Activated CD4-positive, alpha-beta T cell treated with anti-CD3 and anti-CD28 coated beads, Interleukin-2, amount 10 ng/mL, durations not matched to agents 24 days and 14 days (primary cell): ENCODE data around the gene PCID2. TPM values are rescaled to one million over a fixed set of nuclear protein-coding genes. Genes with fewer than 3 reads are reported as not detected.

ENCODE experiments used
- DNase-seq: peaks from one replicate; pipeline ENCODE4 v3.0.0; 2022
- H3K27ac Mint-ChIP-seq: one replicate; pipeline ENCODE4 v1.8.0; 2022; ENCODE audit warnings: mild to moderate bottlenecking, mixed read lengths
- H3K27me3 Mint-ChIP-seq: one replicate; pipeline ENCODE4 v1.8.0; 2022; ENCODE audit warnings: mixed read lengths
- H3K36me3 Mint-ChIP-seq: one replicate; pipeline ENCODE4 v1.8.0; 2022; ENCODE audit warnings: low read depth, mild to moderate bottlenecking, mixed read lengths
- H3K4me1 Mint-ChIP-seq: one replicate; pipeline ENCODE4 v1.8.0; 2021; ENCODE audit warnings: mixed read lengths
- H3K4me3 Mint-ChIP-seq: one replicate; pipeline ENCODE4 v1.8.0; 2022; ENCODE audit warnings: mild to moderate bottlenecking, moderate library complexity, mixed read lengths
- H3K9me3 Mint-ChIP-seq: one replicate; pipeline ENCODE4 v1.8.0; 2021; ENCODE audit warnings: mixed read lengths
- intact Hi-C: fragments of 100-400 bp; cut with micrococcal nuclease; formaldehyde crosslinking; loops from one replicate; pipeline ENCODE4 v1.15.1; 2023
- total RNA-seq: library from RNA; stranded (reverse); gene quantifications from 2 replicates; pipeline ENCODE4 v1.2.3, GENCODE V29; 2022

Gene PCID2
- total RNA-seq, 1 donor from 2014 or later = 87.1 TPM

DNA sequence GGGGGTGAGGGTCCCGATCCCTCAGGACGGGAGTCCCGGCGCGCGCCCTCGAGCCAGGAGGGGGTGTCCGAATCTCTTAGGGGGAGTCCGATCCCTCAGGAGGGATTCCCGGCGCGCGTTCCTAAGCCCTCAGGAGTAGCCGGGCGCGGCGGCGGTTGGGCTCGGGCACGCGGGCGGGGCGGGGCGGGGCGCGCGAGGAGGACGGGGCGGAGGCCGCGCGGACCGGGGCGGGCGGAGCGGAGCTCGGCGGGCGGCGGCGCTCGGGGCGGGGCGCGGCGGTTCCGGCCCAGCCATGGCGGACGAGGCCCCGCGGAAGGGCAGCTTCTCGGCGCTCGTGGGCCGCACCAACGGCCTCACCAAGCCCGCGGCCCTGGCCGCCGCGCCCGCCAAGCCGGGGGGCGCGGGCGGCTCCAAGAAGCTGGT is 878 bp upstream of the PCID2 start, which contains the start of gene CUL4A:
CUL4A (plus strand) TSS at position 278 of the 423 bp plus-strand sequence; CDS start at position 293, 15 bp downstream.
- Mint-ChIP-seq H3K4me3 (peak within 1 kb of the TSS; percentile 89), H3K27ac (peak within 1 kb of the TSS; percentile 88), H3K9me3 (peaks cover 5% of the 10 kb centered on the region), H3K4me1 (peaks cover 48% of the 10 kb centered on the region), H3K36me3 (peaks cover 41% of the 10 kb centered on the region), H3K27me3 (no peaks in the 10 kb centered on the region)
- intact Hi-C loops = loop anchor here (2.0 to 10.0 kb wide), 4 partner anchors 185 to 375 kb away; partner anchors contain the start of genes DCUN1D2 and TFDP1
- DNase-seq = peak; percentile 92

DNA sequence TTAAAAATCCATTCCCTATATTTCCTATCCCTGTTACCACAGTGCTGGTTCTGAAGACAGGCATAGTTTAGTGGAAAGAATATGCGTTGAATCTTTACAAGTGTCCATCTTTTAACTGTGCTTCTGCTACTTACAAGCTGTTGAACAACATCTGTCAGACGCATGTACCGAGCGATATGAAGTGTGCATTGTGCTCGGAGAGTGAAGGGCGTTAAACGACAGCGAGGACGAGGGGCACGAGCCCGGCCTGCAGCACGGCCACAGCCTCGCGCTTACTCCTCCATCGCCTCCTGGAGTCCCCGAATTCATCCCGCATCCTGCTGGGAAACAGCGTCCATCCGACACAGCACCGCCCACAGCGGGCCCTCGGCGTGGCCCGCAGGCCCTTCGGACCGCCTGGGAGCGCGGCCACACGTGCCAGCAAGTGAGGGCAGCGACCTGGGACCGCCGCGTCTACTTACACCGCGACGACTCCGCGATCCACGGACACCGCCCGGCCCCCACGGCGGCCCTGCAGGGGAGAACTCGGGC is 514 bp downstream of the PCID2 start:
- Mint-ChIP-seq H3K27ac (peak overlapping the region; percentile 85), H3K4me1 (peaks cover 47% of the 10 kb centered on the region), H3K4me3 (peak overlapping the region; percentile 87), H3K27me3 (no peaks in the 10 kb centered on the region), H3K36me3 (peaks cover 40% of the 10 kb centered on the region), H3K9me3 (peaks cover 5% of the 10 kb centered on the region)
- DNase-seq = no peak
- intact Hi-C loops = loop anchor here (1.0 to 10.0 kb wide), 6 partner anchors 55 to 377 kb away; partner anchors contain the start of genes DCUN1D2, LAMP1 and TFDP1

DNA sequence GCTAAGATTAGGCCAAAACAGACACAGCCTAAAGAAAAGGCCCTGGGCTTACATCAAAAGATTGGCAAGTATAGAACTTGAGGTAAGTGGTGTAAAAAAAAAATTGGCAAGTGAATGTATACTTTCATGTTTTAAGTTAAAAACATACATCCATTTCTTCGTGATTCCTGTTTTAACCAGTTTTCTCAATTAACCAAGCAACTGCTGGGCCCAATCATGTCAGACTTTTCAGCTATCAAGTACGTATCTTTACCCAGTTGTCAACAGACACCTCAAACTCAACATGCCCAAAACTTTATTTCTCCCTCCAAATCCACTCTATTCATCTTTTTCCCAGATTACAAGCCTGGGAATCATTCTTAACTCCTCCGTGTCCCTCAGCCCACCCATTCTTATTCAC is 1.0 kb downstream of the PCID2 start:
- no peak for DNase-seq
- peaks cover 43% of the 10 kb centered on the region for H3K36me3 Mint-ChIP-seq
- H3K4me1 Mint-ChIP-seq = peaks cover 49% of the 10 kb centered on the region
- intact Hi-C loops = loop anchor here (5.0 to 10.0 kb wide), 2 partner anchors 263 to 285 kb away; partner anchors contain the start of gene DCUN1D2
- peak overlapping the region; percentile 87 for H3K4me3 Mint-ChIP-seq
- H3K27ac Mint-ChIP-seq = peak overlapping the region; percentile 85
- H3K27me3 Mint-ChIP-seq = no peaks in the 10 kb centered on the region
- H3K9me3 Mint-ChIP-seq = peaks cover 5% of the 10 kb centered on the region

DNA sequence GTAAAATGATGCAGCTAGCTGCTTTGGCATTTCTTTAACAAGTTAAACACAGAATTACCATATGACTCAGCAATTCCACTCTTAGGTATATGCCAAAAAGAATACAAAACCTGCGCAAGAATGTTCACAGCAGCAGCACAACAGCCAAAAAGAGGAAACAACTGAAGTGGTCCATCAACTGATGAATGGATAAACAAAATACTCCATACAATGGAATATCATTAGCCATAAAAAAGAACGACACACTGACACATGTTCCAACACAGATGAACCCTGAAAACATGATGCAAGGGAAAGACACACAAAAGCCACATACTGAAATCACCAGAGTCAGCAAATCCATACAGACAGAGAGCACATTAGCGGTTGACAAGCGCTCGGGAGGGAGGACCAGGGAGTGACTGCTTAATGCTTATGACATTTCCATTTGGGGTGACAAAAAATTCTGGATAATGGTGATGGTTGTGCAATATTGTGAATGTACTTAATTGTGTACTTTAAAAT is 3.0 kb downstream of the PCID2 start:
- H3K9me3 Mint-ChIP-seq = no peaks in the 10 kb centered on the region
- peak overlapping the region; percentile 70 for H3K27ac Mint-ChIP-seq
- intact Hi-C loops = loop anchor here (5.0 to 10.0 kb wide), 2 partner anchors 261 to 287 kb away; partner anchors contain the start of gene DCUN1D2
- peaks cover 27% of the 10 kb centered on the region for H3K36me3 Mint-ChIP-seq
- peak overlapping the region; percentile 48 for H3K4me3 Mint-ChIP-seq
- H3K4me1 Mint-ChIP-seq = peaks cover 41% of the 10 kb centered on the region
- H3K27me3 Mint-ChIP-seq = no peaks in the 10 kb centered on the region
- no peak for DNase-seq

DNA sequence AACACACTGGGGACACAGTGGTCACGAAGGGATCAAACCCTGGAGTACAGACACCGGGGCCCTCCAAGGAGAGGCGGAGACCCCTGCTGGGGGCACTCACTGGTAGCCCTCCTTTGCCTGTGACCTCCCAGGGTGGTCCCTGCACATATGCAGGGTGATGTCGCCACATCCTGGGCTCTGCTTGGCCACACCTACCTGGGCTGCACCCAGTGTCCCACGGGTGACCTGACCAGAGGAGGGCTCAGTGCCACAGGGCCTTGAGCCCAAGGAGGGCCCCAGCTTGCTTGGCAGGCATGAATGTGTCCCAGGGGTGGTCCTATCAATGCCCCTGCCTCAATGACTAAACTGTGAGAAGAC is 4.1 kb downstream of the PCID2 start:
- H3K27ac Mint-ChIP-seq = no peak overlapping the region
- no peak overlapping the region for H3K4me3 Mint-ChIP-seq
- intact Hi-C loops = loop anchor here (10.0 kb wide), 1 partner anchor 260 kb away; no protein-coding TSS in a partner anchor
- DNase-seq = no peak
- H3K27me3 Mint-ChIP-seq = no peaks in the 10 kb centered on the region
- peaks cover 31% of the 10 kb centered on the region for H3K36me3 Mint-ChIP-seq
- H3K4me1 Mint-ChIP-seq = peaks cover 41% of the 10 kb centered on the region
- H3K9me3 Mint-ChIP-seq = no peaks in the 10 kb centered on the region

DNA sequence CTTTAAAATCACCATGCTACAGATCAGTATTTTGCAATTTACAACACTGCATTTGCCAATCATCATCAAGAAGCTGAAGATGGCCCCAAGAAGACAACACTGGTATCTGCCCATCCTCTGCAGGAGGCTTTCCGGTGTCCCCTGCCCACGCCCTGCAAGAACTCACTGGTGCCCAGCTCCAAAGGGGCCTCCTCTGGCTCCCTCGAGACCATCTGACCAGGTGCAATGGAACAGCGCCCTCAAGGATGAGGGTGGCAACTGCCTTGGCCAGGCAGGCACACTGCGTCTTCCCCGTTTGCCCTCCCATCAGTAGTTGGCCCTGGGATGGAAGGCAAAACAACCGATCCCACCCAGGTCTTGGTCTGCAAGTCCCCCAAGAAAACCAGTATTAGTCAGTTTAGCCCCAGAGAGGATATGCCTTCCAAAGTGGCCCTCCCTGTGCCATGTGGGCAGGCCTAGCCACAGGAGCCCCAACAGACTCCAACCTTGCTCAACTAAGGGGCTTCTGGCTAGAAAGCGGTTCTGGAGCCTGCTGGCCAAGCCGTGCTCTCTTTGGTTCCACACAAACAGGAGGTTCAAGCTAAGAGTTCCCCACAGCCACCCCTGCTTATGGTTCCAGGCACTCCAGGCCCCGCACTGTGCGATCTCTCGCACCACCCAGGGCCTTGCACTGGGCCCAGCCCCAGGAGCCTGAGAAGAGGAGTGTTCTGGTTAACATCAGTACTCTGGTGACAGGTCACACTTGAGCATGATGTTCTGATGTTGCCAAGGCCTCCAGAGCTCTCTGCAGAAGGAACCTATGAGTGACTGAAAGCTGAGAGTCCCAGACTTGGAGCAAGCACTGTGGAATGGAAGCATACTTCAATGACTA is 4.7 kb downstream of the PCID2 start:
- H3K27me3 Mint-ChIP-seq = no peaks in the 10 kb centered on the region
- H3K9me3 Mint-ChIP-seq = no peaks in the 10 kb centered on the region
- H3K27ac Mint-ChIP-seq = no peak overlapping the region
- H3K4me1 Mint-ChIP-seq = peaks cover 41% of the 10 kb centered on the region
- H3K36me3 Mint-ChIP-seq = peaks cover 37% of the 10 kb centered on the region
- intact Hi-C loops = loop anchor here (10.0 kb wide), 1 partner anchor 259 kb away; no protein-coding TSS in a partner anchor
- H3K4me3 Mint-ChIP-seq = no peak overlapping the region
- no peak for DNase-seq

DNA sequence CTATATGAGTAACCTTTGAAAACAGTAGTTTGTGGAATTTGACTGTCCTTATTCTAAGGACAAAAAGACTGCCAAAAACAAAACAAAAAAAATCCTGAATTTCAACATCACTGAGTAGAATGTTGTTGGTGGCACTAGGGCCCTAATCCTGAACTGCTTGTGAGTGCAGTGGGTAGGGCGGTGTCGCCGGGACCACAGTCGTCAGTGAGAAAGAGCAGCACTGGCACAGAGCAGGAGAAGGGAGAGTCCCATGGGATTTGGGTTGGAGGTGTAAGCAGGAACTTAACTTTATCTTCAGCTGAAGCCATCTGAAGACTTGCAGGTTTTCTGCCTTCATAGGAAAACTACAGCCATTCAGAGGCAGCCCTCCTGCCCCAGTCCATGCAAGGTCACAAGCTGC is 5.6 kb downstream of the PCID2 start:
- Mint-ChIP-seq H3K36me3 (peaks cover 41% of the 10 kb centered on the region), H3K4me1 (peaks cover 40% of the 10 kb centered on the region), H3K4me3 (no peak overlapping the region), H3K9me3 (no peaks in the 10 kb centered on the region), H3K27me3 (no peaks in the 10 kb centered on the region), H3K27ac (no peak overlapping the region)
- intact Hi-C loops = loop anchor here (10.0 kb wide), 1 partner anchor 258 kb away; no protein-coding TSS in a partner anchor
- DNase-seq = no peak

DNA sequence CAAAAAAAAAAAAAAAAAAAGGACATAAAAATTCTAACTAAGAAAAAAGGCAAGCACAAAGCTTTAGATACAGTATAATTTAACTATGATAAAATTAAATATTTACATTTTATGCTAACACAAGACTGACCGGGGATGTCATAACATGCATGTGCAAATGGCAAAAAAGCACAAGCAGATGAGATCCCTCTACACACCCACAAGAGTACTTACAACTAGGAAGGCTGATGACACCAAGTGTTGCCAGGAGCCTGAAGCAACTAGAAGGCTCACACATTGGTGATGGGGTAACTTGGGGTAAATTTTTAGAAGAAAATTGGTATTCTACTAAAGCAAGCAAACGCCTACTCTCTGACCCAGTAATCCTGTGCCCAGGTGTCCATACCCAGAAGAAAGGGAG is 6.7 kb downstream of the PCID2 start:
- DNase-seq = no peak
- H3K27me3 Mint-ChIP-seq = no peaks in the 10 kb centered on the region
- no peak overlapping the region for H3K4me3 Mint-ChIP-seq
- peaks cover 31% of the 10 kb centered on the region for H3K4me1 Mint-ChIP-seq
- no peaks in the 10 kb centered on the region for H3K9me3 Mint-ChIP-seq
- intact Hi-C loops = loop anchor here (10.0 kb wide), 1 partner anchor 257 kb away; no protein-coding TSS in a partner anchor
- H3K36me3 Mint-ChIP-seq = peaks cover 42% of the 10 kb centered on the region
- H3K27ac Mint-ChIP-seq = no peak overlapping the region

DNA sequence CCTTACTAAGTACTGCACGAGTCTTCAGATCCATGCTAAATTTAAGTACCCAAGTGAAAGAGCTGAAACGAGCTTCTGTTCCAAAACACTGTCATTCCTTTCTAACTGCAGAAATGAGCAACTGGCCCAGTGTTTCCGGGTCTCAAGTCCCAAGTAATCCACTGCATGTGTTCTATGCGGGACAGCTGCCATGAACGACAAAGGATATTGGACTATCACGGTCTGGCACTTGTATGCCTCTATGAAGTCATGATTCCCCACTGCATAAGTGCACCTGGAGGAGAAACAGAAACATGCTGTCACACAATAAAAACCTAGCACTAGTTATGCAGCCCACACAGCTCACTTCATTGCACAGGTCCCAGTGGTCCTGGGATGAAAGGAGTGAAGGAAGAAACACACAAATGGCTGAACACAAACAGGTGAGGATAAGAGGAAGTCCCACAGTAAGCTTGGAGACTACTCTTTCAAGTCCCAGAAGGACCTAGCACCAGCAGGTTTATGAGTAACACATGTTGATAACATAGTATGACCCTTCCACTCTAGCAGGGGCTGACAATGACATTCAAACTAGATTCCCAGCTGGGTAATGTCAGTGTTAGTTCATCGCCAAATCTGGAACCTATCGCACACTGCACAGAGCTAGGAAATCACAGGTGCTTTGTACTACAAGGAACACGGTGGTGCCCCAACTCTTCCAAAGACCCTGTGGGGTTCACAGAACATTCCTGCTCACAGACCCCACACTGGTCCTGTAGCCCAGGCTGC is 11.3 kb downstream of the PCID2 start:
- intact Hi-C loops = no loop called here
- H3K4me3 Mint-ChIP-seq = no peak overlapping the region
- no peaks in the 10 kb centered on the region for H3K9me3 Mint-ChIP-seq
- H3K27ac Mint-ChIP-seq = no peak overlapping the region
- no peaks in the 10 kb centered on the region for H3K27me3 Mint-ChIP-seq
- peaks cover 56% of the 10 kb centered on the region for H3K36me3 Mint-ChIP-seq
- peaks cover 4% of the 10 kb centered on the region for H3K4me1 Mint-ChIP-seq
- no peak for DNase-seq

DNA sequence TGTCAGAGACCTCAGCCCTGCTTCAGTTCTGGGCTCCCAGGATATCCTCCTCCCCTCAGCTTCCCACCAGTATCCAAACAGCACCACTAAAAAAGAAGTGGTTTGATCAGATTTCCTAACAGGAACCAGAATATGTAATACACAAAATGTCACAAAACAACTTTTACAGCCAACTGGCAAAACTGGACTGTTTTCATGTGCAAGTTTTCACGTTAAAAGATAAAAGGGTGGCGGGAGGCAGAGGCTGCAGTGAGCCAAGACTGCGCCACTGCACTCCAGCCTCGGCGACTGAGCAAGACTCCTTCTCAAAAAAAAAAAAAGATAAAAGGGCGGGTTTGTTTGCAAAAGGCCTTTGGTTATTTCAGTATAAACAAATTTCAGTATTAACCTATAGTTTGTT is 13.1 kb downstream of the PCID2 start:
- DNase-seq = no peak
- Mint-ChIP-seq H3K9me3 (no peaks in the 10 kb centered on the region), H3K36me3 (peaks cover 64% of the 10 kb centered on the region), H3K4me1 (no peaks in the 10 kb centered on the region), H3K27me3 (no peaks in the 10 kb centered on the region), H3K27ac (no peak overlapping the region), H3K4me3 (no peak overlapping the region)
- intact Hi-C loops = no loop called here

DNA sequence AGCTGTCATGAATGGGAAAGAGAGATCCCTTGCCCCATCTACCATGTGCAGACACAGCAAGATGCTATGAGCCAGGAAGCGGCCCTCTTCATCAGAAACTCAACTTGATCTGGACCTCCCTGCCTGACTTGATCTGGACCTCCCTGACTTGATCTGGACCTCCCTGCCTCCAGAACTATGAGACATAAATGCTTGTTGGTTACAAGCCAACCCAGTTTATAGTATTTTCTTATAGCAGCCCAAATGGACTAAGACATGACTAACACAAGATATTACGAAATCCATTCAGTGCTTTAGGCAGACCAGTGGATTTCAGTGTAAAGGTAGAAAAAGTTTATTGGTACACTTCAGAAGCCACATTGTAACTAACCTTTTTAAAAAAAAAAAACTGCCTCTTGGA is 15.6 kb downstream of the PCID2 start:
- DNase-seq = no peak
- Mint-ChIP-seq H3K27ac (no peak overlapping the region), H3K4me3 (no peak overlapping the region), H3K9me3 (no peaks in the 10 kb centered on the region), H3K36me3 (peaks cover 69% of the 10 kb centered on the region), H3K27me3 (no peaks in the 10 kb centered on the region), H3K4me1 (peaks cover 7% of the 10 kb centered on the region)
- intact Hi-C loops = no loop called here

DNA sequence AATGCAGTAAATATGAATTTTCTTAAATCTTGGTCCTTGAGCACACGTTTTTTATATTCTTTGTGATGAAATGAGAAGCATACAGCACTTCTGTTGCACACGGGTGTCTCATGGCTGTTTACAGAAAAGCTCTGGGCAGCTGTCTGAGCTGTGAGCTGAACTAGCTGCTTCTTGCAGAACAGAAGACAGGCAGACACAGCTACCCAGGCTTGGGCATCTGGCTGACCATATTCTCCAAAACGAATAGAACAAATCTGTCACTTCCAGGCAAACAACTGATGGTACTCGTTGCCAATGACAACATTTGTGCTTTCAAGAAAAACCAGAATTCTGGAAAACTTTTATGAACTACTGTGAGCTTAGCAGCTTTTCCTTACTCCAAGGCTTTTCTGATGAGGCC is 16.2 kb downstream of the PCID2 start:
- peaks cover 70% of the 10 kb centered on the region for H3K36me3 Mint-ChIP-seq
- peaks cover 14% of the 10 kb centered on the region for H3K4me1 Mint-ChIP-seq
- no peak for DNase-seq

DNA sequence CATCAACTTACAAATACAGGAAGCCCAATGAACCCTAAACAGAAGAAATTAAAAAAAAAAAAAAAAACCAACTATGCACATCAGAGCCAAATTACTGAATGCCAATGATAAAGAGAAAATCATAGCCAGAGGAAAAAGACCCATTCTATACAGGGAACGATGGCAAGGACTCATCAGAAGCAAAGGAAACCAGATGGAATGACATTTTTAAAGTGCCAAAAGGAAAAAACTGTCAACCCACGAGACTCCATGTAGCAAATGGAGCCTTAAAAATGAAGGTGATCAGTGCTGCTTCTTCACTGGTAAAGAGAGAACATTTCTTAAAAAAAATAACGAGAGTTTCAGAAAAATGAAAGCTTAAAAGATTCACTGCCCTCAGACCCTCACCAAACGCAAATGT is 18.3 kb downstream of the PCID2 start:
- Mint-ChIP-seq H3K4me1 (peaks cover 26% of the 10 kb centered on the region), H3K36me3 (peaks cover 66% of the 10 kb centered on the region), H3K9me3 (no peaks in the 10 kb centered on the region), H3K4me3 (no peak overlapping the region), H3K27me3 (no peaks in the 10 kb centered on the region), H3K27ac (no peak overlapping the region)
- intact Hi-C loops = no loop called here
- DNase-seq = no peak

More for the DNA sequence above, 16.2 kb downstream of the PCID2 start:
- Mint-ChIP-seq H3K27me3 (no peaks in the 10 kb centered on the region), H3K4me3 (no peak overlapping the region), H3K9me3 (no peaks in the 10 kb centered on the region), H3K27ac (no peak overlapping the region)
- intact Hi-C loops = no loop called here
